T-cell (primary cell): Measurements from ENCODE around the gene DNAH8. TPM values are rescaled to one million over a fixed set of nuclear protein-coding genes. Genes with fewer than 3 reads are reported as not detected.

ENCODE experiments used
- ATAC-seq, 4 experiments: fragments of 200-7000 bp in 3 of 4; fragments of 150-1000 bp in 1 of 4; cut with Tn5 transposase; replicated peaks in 1 of 4; 1 replicate in 3 of 4; 2 replicates in 1 of 4; pipeline ENCODE4 v1.10.0; 2021; ENCODE audit warnings: moderate library complexity in 3 of 4, mild to moderate bottlenecking in 2 of 4, moderate number of reproducible peaks in 1 of 4
- CTCF ChIA-PET, 2 donors: fragments of 300-600 bp; sonication (Branson Sonifier 250); formaldehyde crosslinking; loops; one replicate each; lab custom pipeline; 2022; ENCODE audit warnings: antibody characterized with exemption in 2 of 2; lab: Charles Lee
- POLR2A ChIA-PET, 2 donors: fragments of 300-600 bp; sonication (Branson Sonifier 250); formaldehyde crosslinking; loops; one replicate each; lab custom pipeline; 2022; ENCODE audit warnings: antibody characterized with exemption in 2 of 2; lab: Charles Lee
- DNase-seq, 35 experiments: peaks; one replicate each; pipeline versions ENCODE4 v3.0.0 to v3.0.0-alpha.2; 2013 to 2023
- H3K27ac ChIP-seq: one replicate; pipeline ENCODE4 v1.5.1; 2013; ENCODE audit warnings: low read length
- H3K27me3 ChIP-seq, 2 experiments: replicated peaks in 1 of 2; 1 replicate in 1 of 2; 2 replicates in 1 of 2; pipeline versions ENCODE4 v1.6.1 to v1.7.0; 2013; ENCODE audit warnings: low read length in 1 of 2, mixed read lengths in 1 of 2; ENCODE audit not compliant: control insufficient read depth in 2 of 2, insufficient read depth in 2 of 2; ENCODE audit errors: extremely low read depth in 1 of 2
- H3K36me3 ChIP-seq, 2 donors: 1 replicate in 1 of 2; 2 replicates in 1 of 2; pipeline versions ENCODE4 v1.6.1 to v1.7.0; 2013; ENCODE audit warnings: low read length in 1 of 2; ENCODE audit not compliant: control insufficient read depth in 2 of 2, insufficient read depth in 1 of 2; ENCODE audit errors: extremely low read depth in 1 of 2
- H3K4me1 ChIP-seq, 2 experiments: 1 replicate in 1 of 2; 2 replicates in 1 of 2; pipeline versions ENCODE4 v1.6.1 to v1.7.0; 2013; ENCODE audit warnings: low read length in 2 of 2, mixed read lengths in 1 of 2; ENCODE audit not compliant: insufficient read depth in 2 of 2, control insufficient read depth in 1 of 2; ENCODE audit errors: extremely low read depth in 1 of 2
- H3K4me3 ChIP-seq, 2 donors: 1 replicate in 1 of 2; 2 replicates in 1 of 2; pipeline versions ENCODE4 v1.5.1 to v1.7.0; 2013; ENCODE audit warnings: mild to moderate bottlenecking in 2 of 2, low read length in 1 of 2, moderate library complexity in 1 of 2; ENCODE audit not compliant: control insufficient read depth in 1 of 2; ENCODE audit errors: extremely low read depth in 1 of 2
- H3K9me3 ChIP-seq: 2 replicates; pipeline ENCODE4 v1.7.0; 2013
- H3K27ac Mint-ChIP-seq, 2 donors: one replicate each; pipeline ENCODE4 v1.8.0; 2020 to 2021; ENCODE audit warnings: mild to moderate bottlenecking in 2 of 2, mixed read lengths in 2 of 2
- H3K27me3 Mint-ChIP-seq, 2 donors: one replicate each; pipeline ENCODE4 v1.8.0; 2021 to 2022; ENCODE audit warnings: mixed read lengths in 2 of 2
- H3K36me3 Mint-ChIP-seq: one replicate; pipeline ENCODE4 v1.8.0; 2021; ENCODE audit warnings: mixed read lengths
- H3K4me1 Mint-ChIP-seq, 3 donors: one replicate each; pipeline ENCODE4 v1.8.0; 2020 to 2022; ENCODE audit warnings: mixed read lengths in 3 of 3, mild to moderate bottlenecking in 1 of 3
- H3K4me3 Mint-ChIP-seq, 3 donors: one replicate each; pipeline ENCODE4 v1.8.0; 2020 to 2022; ENCODE audit warnings: mild to moderate bottlenecking in 3 of 3, mixed read lengths in 3 of 3, moderate library complexity in 3 of 3
- H3K9me3 Mint-ChIP-seq, 3 donors: one replicate each; pipeline ENCODE4 v1.8.0; 2020 to 2022; ENCODE audit warnings: mixed read lengths in 3 of 3
- WGBS: methylation state at CpG from one replicate; pipeline ENCODE4 v1.1.5; 2013; ENCODE audit warnings: missing lambda C conversion rate; ENCODE audit not compliant: insufficient coverage; 5-methylcytosine and 5-hydroxymethylcytosine counted together
- total RNA-seq, 35 experiments: library from RNA in 6 of 35; stranded (reverse) in 6 of 35; fragments of 120-200 nt in 1 of 35; gene quantifications; one replicate each; pipeline versions ENCODE4 v1.2.1 to v1.2.4 and lab custom pipeline; 2013 to 2026

DNAH8 gene
- total RNA-seq, 5 donors from 2014 or later (not counting 1 experiment from before 2014, with no cell fraction given) = 0.03 to 0.12 (median 0.08) TPM; not detected in 1

DNA sequence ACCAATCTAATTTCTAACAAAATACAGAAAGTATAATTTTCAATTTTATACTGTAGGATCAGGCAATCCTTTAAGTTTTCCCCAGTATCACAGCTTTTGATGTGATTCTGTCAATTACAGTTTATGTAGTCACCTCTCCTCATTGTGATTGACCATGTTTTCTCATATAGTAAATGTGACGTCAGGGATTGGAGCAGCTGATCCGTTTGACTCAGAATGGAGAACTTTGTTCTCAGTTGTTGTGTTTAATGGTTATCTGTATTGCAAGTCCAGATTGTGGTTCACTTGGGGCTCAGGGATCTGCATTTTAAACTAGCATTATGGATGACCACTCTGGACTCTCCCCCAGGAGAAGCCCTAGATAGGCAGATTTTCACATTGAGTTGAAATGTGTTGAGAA lies 90.6 kb downstream of the DNAH8 start:
- no peak overlapping the region for H3K4me3 Mint-ChIP-seq
- CTCF ChIA-PET = no interaction called here
- no peak overlapping the region for H3K27ac Mint-ChIP-seq
- Histone ChIP-seq H3K27ac (no peak overlapping the region), H3K4me1 (no peaks in the 10 kb centered on the region), H3K4me3 (no peak overlapping the region), H3K9me3 (no peaks in the 10 kb centered on the region), H3K36me3 (no peaks in the 10 kb centered on the region), H3K27me3 (peaks cover 0 to 9% of the 10 kb centered on the region in 2 experiments)
- H3K4me1 Mint-ChIP-seq = no peaks in the 10 kb centered on the region
- no peaks in the 10 kb centered on the region for H3K9me3 Mint-ChIP-seq
- POLR2A ChIA-PET = no interaction called here
- ATAC-seq = no peak
- DNase-seq = no peak
- peaks cover 39 to 49% of the 10 kb centered on the region in 2 donors for H3K27me3 Mint-ChIP-seq
- WGBS = no CpG with 5 or more reads among the region's 2 CpGs
- H3K36me3 Mint-ChIP-seq = no peaks in the 10 kb centered on the region

GRCh38 chr6:38806271-38806670 lies 91.2 kb downstream of the DNAH8 start:
- Mint-ChIP-seq H3K27me3 (peaks cover 38 to 43% of the 10 kb centered on the region in 2 donors), H3K9me3 (no peaks in the 10 kb centered on the region), H3K27ac (no peak overlapping the region), H3K36me3 (no peaks in the 10 kb centered on the region), H3K4me1 (no peaks in the 10 kb centered on the region), H3K4me3 (no peak overlapping the region)
- DNase-seq (no peak), ATAC-seq (no peak)
- H3K27ac ChIP-seq = no peak overlapping the region
- no CpG with 5 or more reads among the region's 2 CpGs for WGBS
- H3K4me3 ChIP-seq = no peak overlapping the region
- ChIA-PET CTCF (no interaction called here), POLR2A (no interaction called here)
- H3K36me3 ChIP-seq = no peaks in the 10 kb centered on the region
- peaks cover 0 to 9% of the 10 kb centered on the region in 2 experiments for H3K27me3 ChIP-seq
- H3K4me1 ChIP-seq = no peaks in the 10 kb centered on the region
- no peaks in the 10 kb centered on the region for H3K9me3 ChIP-seq

- no peak for ATAC-seq
- no peak overlapping the region for H3K27ac ChIP-seq
- peaks cover 0 to 10% of the 10 kb centered on the region in 2 experiments for H3K27me3 ChIP-seq
- POLR2A ChIA-PET = no interaction called here
- H3K4me1 ChIP-seq = no peaks in the 10 kb centered on the region
- H3K27ac Mint-ChIP-seq = no peak overlapping the region
- H3K4me3 Mint-ChIP-seq = no peak overlapping the region
- no peaks in the 10 kb centered on the region for H3K9me3 ChIP-seq
- no peak overlapping the region for H3K4me3 ChIP-seq
- no peaks in the 10 kb centered on the region for H3K36me3 ChIP-seq
- H3K36me3 Mint-ChIP-seq = no peaks in the 10 kb centered on the region
- H3K27me3 Mint-ChIP-seq = peaks cover 34 to 44% of the 10 kb centered on the region in 2 donors
- no peaks in the 10 kb centered on the region for H3K4me1 Mint-ChIP-seq
- CTCF ChIA-PET = no interaction called here
- DNase-seq = no peak
- WGBS = no CpG with 5 or more reads among the region's 3 CpGs
- H3K9me3 Mint-ChIP-seq = no peaks in the 10 kb centered on the region
These were observed 91.7 kb downstream of the DNAH8 start for GRCh38 chr6:38806833-38807232.

GRCh38 chr6:38808039-38808438 lies 92.9 kb downstream of the DNAH8 start:
- H3K4me1 ChIP-seq = no peaks in the 10 kb centered on the region
- no peaks in the 10 kb centered on the region for H3K4me1 Mint-ChIP-seq
- no peak for ATAC-seq
- H3K4me3 Mint-ChIP-seq = no peak overlapping the region
- no CpG with 5 or more reads among the region's 3 CpGs for WGBS
- H3K27me3 Mint-ChIP-seq = peaks cover 43 to 51% of the 10 kb centered on the region in 2 donors
- no peaks in the 10 kb centered on the region for H3K36me3 Mint-ChIP-seq
- no peaks in the 10 kb centered on the region for H3K9me3 Mint-ChIP-seq
- ChIA-PET POLR2A (no interaction called here), CTCF (no interaction called here)
- no peaks in the 10 kb centered on the region for H3K36me3 ChIP-seq
- DNase-seq = no peak
- no peaks in the 10 kb centered on the region for H3K9me3 ChIP-seq
- H3K4me3 ChIP-seq = no peak overlapping the region
- H3K27ac Mint-ChIP-seq = no peak overlapping the region
- H3K27me3 ChIP-seq = peaks cover 0 to 9% of the 10 kb centered on the region in 2 experiments
- H3K27ac ChIP-seq = no peak overlapping the region

- Mint-ChIP-seq H3K36me3 (no peaks in the 10 kb centered on the region), H3K27ac (no peak overlapping the region), H3K4me1 (no peaks in the 10 kb centered on the region), H3K4me3 (no peak overlapping the region), H3K9me3 (no peaks in the 10 kb centered on the region), H3K27me3 (peaks cover 47 to 55% of the 10 kb centered on the region in 2 donors)
- no peaks in the 10 kb centered on the region for H3K9me3 ChIP-seq
- 29% methylated on average over 1 of the region's 5 CpGs for WGBS
- no peak overlapping the region for H3K4me3 ChIP-seq
- no peak for ATAC-seq
- H3K27me3 ChIP-seq = peaks cover 0 to 7% of the 10 kb centered on the region in 2 experiments
- CTCF ChIA-PET = no interaction called here
- no peaks in the 10 kb centered on the region for H3K36me3 ChIP-seq
- DNase-seq = no peak
- H3K27ac ChIP-seq = no peak overlapping the region
- no peaks in the 10 kb centered on the region for H3K4me1 ChIP-seq
- POLR2A ChIA-PET = no interaction called here
These were observed 98.1 kb downstream of the DNAH8 start for GRCh38 chr6:38813041-38813823.

GRCh38 chr6:38814761-38815160 lies 99.7 kb downstream of the DNAH8 start:
- no peaks in the 10 kb centered on the region for H3K9me3 ChIP-seq
- no peaks in the 10 kb centered on the region for H3K36me3 ChIP-seq
- no peak for ATAC-seq
- H3K4me1 Mint-ChIP-seq = no peaks in the 10 kb centered on the region
- no peak for DNase-seq
- 80% methylated on average over 1 of the region's 5 CpGs for WGBS
- H3K27ac ChIP-seq = no peak overlapping the region
- ChIA-PET CTCF (no interaction called here), POLR2A (no interaction called here)
- no peak overlapping the region for H3K27ac Mint-ChIP-seq
- no peak overlapping the region for H3K4me3 Mint-ChIP-seq
- H3K36me3 Mint-ChIP-seq = no peaks in the 10 kb centered on the region
- no peaks in the 10 kb centered on the region for H3K9me3 Mint-ChIP-seq
- no peak overlapping the region for H3K4me3 ChIP-seq
- peaks cover 51 to 53% of the 10 kb centered on the region in 2 donors for H3K27me3 Mint-ChIP-seq
- H3K4me1 ChIP-seq = no peaks in the 10 kb centered on the region
- peaks cover 0 to 7% of the 10 kb centered on the region in 2 experiments for H3K27me3 ChIP-seq
